Measurements from ENCODE around the gene CBLC.

DNA sequence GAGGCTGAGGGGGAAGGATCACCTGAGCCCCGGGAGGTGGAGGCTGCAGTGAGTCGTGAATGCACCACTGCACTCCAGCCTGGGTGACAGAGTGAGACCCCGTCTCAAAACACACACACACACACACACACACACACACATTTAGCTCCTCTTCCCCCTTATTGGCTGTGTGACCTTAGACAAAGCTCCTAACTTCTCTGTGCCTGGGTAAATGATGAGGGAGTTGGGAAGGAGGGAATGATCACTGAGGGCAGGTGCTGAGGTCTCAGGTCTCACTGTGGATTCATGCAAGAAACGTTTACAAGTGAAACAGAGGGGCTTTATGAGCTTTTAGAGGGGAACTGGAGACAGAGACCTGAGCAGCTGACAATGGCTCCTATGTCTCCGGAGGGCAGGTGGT lies 46.1 kb upstream of the CBLC start:
- TF ChIP-seq, protein P1, sequence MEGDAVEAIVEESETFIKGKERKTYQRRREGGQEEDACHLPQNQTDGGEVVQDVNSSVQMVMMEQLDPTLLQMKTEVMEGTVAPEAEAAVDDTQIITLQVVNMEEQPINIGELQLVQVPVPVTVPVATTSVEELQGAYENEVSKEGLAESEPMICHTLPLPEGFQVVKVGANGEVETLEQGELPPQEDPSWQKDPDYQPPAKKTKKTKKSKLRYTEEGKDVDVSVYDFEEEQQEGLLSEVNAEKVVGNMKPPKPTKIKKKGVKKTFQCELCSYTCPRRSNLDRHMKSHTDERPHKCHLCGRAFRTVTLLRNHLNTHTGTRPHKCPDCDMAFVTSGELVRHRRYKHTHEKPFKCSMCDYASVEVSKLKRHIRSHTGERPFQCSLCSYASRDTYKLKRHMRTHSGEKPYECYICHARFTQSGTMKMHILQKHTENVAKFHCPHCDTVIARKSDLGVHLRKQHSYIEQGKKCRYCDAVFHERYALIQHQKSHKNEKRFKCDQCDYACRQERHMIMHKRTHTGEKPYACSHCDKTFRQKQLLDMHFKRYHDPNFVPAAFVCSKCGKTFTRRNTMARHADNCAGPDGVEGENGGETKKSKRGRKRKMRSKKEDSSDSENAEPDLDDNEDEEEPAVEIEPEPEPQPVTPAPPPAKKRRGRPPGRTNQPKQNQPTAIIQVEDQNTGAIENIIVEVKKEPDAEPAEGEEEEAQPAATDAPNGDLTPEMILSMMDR (IDR thresholded peaks at IDR 0.05): no peak
- TF ChIP-seq POLR2A (IDR thresholded peaks at IDR 0.05): no peak
